Tibial artery (tissue), 4 donors: Measurements from ENCODE around the gene FNBP1.

ENCODE experiments used
- DNase-seq, 2 donors: peaks; one replicate each; pipeline ENCODE4 v3.0.0-alpha.2; 2019
- H3K27ac ChIP-seq, 2 donors: fragments of 200-600 bp; sonication (generic) in 1 of 2; 1 replicate in 1 of 2; 2 replicates in 1 of 2; pipeline ENCODE4 v1.5.1; 2018 to 2019; ENCODE audit warnings: mild to moderate bottlenecking in 1 of 2
- H3K27me3 ChIP-seq, 2 donors: fragments of 200-600 bp; sonication (generic) in 1 of 2; one replicate each; pipeline versions ENCODE4 v1.5.1 to v1.6.0; 2016 to 2019
- H3K36me3 ChIP-seq, 3 donors: fragments of 200-600 bp; sonication (generic) in 2 of 3; one replicate each; pipeline ENCODE4 v1.5.1; 2016 to 2019; ENCODE audit warnings: mild to moderate bottlenecking in 2 of 3
- H3K4me1 ChIP-seq, 4 donors: fragments of 200-600 bp; sonication (generic) in 2 of 4; 1 replicate in 3 of 4; 2 replicates in 1 of 4; pipeline ENCODE4 v1.5.1; 2016 to 2019
- H3K4me3 ChIP-seq, 2 donors: fragments of 200-600 bp; sonication (generic) in 1 of 2; 1 replicate in 1 of 2; 2 replicates in 1 of 2; pipeline ENCODE4 v1.5.1; 2018 to 2019; ENCODE audit warnings: mild to moderate bottlenecking in 2 of 2
- H3K9me3 ChIP-seq, 3 donors: fragments of 200-600 bp; sonication (generic) in 1 of 3; one replicate each; pipeline ENCODE4 v1.5.1; 2016 to 2019
- intact Hi-C: fragments of 100-400 bp; cut with DNase I; formaldehyde crosslinking; loops from one replicate; pipeline ENCODE4 v1.15.0; 2023; ENCODE audit warnings: low total_unique reads
- TF ChIP-seq, protein P1 (sequence below), 2 experiments: fragments of 200-600 bp in 1 of 2; fragments of 450-650 bp in 1 of 2; IDR thresholded peaks; one replicate each; pipeline ENCODE4 v1.5.1; 2017 to 2019; ENCODE audit warnings: antibody characterized with exemption in 2 of 2, mild to moderate bottlenecking in 1 of 2, moderate library complexity in 1 of 2

FNBP1 gene

DNA sequence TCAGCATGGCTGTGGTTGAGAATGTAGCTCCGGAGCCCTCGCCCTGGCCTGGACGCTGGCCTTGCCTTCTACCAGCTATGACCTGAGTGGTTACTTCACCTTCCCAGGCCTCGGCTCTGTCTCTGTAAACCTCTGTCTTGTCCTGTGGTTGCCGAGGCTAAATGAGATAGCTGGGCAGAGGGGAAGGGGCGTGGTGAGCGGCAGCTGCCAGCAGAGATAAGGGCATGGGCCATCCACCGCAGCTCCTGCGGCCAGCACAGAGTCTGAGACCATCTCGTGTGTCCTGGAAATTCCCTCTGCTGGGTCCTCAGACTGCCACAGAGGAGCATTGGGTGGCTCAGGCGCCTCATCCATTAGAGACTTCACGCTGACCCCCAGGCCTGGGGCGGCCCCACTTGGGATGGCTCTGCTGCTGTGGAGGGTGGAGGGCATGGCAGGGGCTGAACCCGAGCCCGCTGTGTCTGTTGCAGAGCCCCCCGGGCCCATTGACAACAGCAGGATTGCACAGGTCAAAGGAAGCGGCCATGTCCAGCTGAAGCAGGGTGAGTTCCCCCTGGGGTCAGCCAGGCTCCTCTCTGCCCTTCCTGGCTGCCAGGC lies 163.8 kb downstream of the FNBP1 start:
- intact Hi-C loops, result no loop called here
- no peak for DNase-seq
- Histone ChIP-seq H3K27me3 (no peaks in the 10 kb centered on the region), H3K36me3 (peaks cover 0 to 35% (median 22%) of the 10 kb centered on the region in 3 donors), H3K4me3 (no peak overlapping the region), H3K9me3 (no peaks in the 10 kb centered on the region), H3K27ac (no peak overlapping the region), H3K4me1 (peaks cover 0 to 9% (median 6%) of the 10 kb centered on the region in 4 donors)
- TF ChIP-seq, protein P1, sequence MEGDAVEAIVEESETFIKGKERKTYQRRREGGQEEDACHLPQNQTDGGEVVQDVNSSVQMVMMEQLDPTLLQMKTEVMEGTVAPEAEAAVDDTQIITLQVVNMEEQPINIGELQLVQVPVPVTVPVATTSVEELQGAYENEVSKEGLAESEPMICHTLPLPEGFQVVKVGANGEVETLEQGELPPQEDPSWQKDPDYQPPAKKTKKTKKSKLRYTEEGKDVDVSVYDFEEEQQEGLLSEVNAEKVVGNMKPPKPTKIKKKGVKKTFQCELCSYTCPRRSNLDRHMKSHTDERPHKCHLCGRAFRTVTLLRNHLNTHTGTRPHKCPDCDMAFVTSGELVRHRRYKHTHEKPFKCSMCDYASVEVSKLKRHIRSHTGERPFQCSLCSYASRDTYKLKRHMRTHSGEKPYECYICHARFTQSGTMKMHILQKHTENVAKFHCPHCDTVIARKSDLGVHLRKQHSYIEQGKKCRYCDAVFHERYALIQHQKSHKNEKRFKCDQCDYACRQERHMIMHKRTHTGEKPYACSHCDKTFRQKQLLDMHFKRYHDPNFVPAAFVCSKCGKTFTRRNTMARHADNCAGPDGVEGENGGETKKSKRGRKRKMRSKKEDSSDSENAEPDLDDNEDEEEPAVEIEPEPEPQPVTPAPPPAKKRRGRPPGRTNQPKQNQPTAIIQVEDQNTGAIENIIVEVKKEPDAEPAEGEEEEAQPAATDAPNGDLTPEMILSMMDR (IDR thresholded peaks at IDR 0.05), result no peak

DNA sequence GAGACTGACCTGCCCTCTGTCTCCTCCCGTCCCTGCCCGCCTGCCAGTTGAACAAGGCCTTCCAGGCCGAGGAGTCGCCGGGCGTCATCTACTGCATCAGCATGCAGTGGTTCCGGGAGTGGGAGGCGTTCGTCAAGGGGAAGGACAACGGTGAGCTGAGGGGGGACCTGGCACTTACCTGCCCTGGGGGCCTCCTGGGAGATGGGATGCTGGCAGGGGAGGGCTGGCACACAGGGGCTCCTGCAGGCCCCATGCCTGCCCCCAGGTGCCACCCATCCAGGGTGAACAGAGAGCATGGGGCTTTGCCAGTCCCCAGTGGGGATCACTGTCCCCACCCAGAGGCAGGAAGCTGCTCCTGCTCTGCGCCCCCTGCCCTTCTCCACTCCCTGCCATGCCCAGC lies 164.7 kb downstream of the FNBP1 start:
- intact Hi-C loops, result no loop called here
- Histone ChIP-seq H3K4me3 (no peak overlapping the region), H3K27ac (no peak overlapping the region), H3K4me1 (no peaks in the 10 kb centered on the region), H3K9me3 (no peaks in the 10 kb centered on the region), H3K36me3 (peaks cover 0 to 43% (median 22%) of the 10 kb centered on the region in 3 donors), H3K27me3 (no peaks in the 10 kb centered on the region)
- TF ChIP-seq, protein P1 (IDR thresholded peaks at IDR 0.05), result no peak
- DNase-seq, result no peak

DNA sequence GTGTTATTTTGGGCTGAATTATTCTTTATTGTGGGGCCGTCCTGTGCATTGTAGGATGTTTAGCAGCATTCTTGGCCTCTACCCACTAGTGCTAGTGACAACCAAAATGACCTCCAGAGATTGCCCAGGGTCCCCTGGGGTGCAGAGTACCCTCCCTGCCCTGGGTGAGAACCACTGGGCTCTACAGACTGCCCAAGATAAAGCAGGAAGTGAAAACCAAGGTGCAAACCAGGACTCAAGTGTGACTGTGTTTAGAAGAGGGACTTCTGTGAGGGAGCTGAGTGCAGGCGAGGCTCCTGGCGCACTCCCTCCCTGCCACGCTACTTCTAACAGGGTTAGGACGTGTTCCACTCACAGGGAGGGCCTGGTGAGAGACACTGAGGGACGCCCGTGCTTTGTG lies 166.2 kb downstream of the FNBP1 start:
- H3K4me3 ChIP-seq, result no peak overlapping the region
- intact Hi-C loops, result no loop called here
- no peaks in the 10 kb centered on the region for H3K27me3 ChIP-seq
- H3K4me1 ChIP-seq, result no peaks in the 10 kb centered on the region
- no peak overlapping the region for H3K27ac ChIP-seq
- TF ChIP-seq, protein P1 (IDR thresholded peaks at IDR 0.05), result no peak
- no peaks in the 10 kb centered on the region for H3K9me3 ChIP-seq
- H3K36me3 ChIP-seq, result peaks cover 0 to 43% (median 19%) of the 10 kb centered on the region in 3 donors
- no peak for DNase-seq

DNA sequence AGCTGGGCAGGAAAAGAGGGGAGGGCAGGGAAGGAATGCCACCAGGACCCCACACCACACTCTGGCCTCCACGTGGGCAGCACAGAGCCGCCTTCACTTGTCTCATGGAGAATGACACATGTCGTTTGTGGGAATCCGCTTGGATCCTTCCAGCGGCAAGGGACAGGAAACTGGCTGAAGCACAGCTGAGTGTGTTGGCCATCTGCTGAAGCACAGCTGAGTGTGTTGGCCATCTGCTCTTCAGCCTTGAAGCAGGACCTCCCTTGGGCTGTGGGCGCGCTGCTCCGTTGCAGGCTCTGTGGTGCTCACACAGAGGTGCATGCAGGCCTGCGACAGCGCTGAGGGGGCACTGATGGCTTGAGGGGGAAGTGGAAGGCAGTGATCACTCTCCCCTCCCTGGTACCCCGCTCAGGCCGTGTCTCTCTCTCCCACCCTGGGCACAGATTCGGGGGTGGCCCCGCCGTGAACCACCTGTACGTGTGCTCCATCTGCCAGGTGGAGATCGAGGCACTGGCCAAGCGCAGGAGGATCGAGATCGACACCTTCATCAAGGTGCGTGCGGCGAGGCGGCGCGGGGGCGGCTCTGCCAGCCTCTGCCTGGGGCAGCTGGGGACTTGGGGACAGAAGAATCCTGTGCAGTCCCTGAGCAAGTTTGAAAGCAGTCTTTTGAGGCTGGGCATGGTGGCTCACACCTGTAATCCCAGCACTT lies 167.1 kb downstream of the FNBP1 start:
- no peak for DNase-seq
- TF ChIP-seq, protein P1 (IDR thresholded peaks at IDR 0.05), result no peak
- intact Hi-C loops, result no loop called here
- Histone ChIP-seq H3K36me3 (peaks cover 7 to 43% (median 10%) of the 10 kb centered on the region in 3 donors), H3K4me3 (no peak overlapping the region), H3K27me3 (no peaks in the 10 kb centered on the region), H3K27ac (no peak overlapping the region), H3K9me3 (no peaks in the 10 kb centered on the region), H3K4me1 (no peaks in the 10 kb centered on the region)

- TF ChIP-seq, protein P1 (IDR thresholded peaks at IDR 0.05), result no peak
- no peaks in the 10 kb centered on the region for H3K27me3 ChIP-seq
- no peak overlapping the region for H3K27ac ChIP-seq
- no peaks in the 10 kb centered on the region for H3K9me3 ChIP-seq
- H3K36me3 ChIP-seq, result peaks cover 7 to 37% (median 13%) of the 10 kb centered on the region in 3 donors
- no peaks in the 10 kb centered on the region for H3K4me1 ChIP-seq
- H3K4me3 ChIP-seq, result no peak overlapping the region
- DNase-seq, result no peak
- intact Hi-C loops, result no loop called here
These were observed 167.8 kb downstream of the FNBP1 start for GRCh38 chr9:129875181-129875611.
